GM18520 (cell line): Measurements from ENCODE around the gene SMIM24.
"Not testable (repeated sequence)": the region's sequence is repeated elsewhere in the genome, so short reads cannot be mapped to it uniquely, and the experiment has no call there.

Source experiments
- ATAC-seq: cut with Tn5 transposase; IDR thresholded peaks from one replicate; pipeline ENCODE4 v1.9.1; 2021; ENCODE audit not compliant: unreplicated experiment

The SMIM24 gene

GRCh38 chr19:3440082-3440481, 40.2 kb downstream of the SMIM24 start:
- no peak for ATAC-seq

- peak; percentile 87 for ATAC-seq
Measured at GRCh38 chr19:3434630-3435553, 45.4 kb downstream of the SMIM24 start.

- ATAC-seq, result no peak
Measured at GRCh38 chr19:3433805-3434540, 46.4 kb downstream of the SMIM24 start.

GRCh38 chr19:3433313-3433712, 47.0 kb downstream of the SMIM24 start:
- ATAC-seq, result no peak

GRCh38 chr19:3431760-3432397, 48.4 kb downstream of the SMIM24 start:
- ATAC-seq, result no peak

GRCh38 chr19:3430366-3430680, 50.0 kb downstream of the SMIM24 start:
- not testable (repeated sequence) for ATAC-seq

GRCh38 chr19:3426433-3426832, 53.9 kb downstream of the SMIM24 start:
- ATAC-seq, result no peak
